ENCODE data around the gene ZBTB20.

DNA sequence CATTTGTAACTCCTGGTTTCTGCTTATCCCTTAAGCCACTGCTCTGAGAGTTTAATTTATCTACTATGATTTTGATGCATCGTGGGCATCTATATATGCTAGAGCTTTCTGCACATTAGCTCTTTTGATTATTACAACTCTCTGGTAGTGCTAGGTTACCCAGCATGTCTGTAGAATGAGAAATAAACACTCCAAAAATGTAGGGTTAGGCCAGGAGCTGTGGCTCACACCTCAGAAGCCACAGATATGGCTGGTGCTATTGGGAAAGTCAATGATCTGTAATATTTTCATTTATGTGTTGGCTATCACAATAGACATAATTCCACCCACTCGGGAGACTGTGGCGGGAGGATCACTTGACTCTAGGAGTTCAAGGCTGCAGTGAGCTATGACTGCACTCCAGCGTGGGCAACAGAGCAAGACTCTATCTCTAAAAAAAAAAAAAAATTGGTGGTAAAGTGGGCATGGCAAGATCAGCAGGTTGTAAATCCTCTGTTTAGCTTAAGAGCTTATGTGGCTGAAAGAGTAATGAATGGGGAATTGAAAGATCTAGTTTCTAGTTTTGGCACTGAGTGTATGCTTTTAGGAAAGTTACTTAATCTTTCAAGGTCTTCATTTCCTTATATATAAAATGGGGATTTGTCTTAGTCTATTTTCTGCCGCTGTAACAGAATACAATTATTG lies 847.0 kb downstream of the ZBTB20 start:
- no peak for TF ChIP-seq EZH2 (IDR thresholded peaks at IDR 0.05; ENCODE audit: low read length, unreplicated experiment)
- TF ChIP-seq EZH2phosphoT487 (IDR thresholded peaks at IDR 0.05; ENCODE audit: borderline replicate concordance, low read length), result no peak

Measured in PC-3 (cell line).